GM23338 (cell line): Measurements from ENCODE around the gene PCBP3. TPM values are rescaled to one million over a fixed set of nuclear protein-coding genes. Genes with fewer than 3 reads are reported as not detected.

Source experiments
- ATAC-seq: fragments of 200-7000 bp; cut with Tn5 transposase; 3 replicates; pipeline ENCODE4 v1.9.1; 2020
- DNase-seq: peaks from one replicate; pipeline ENCODE4 v3.0.0-alpha.2; 2015; ENCODE audit warnings: low spot score
- H2AFZ ChIP-seq: fragments of 200-600 bp; sonication (generic); 2 replicates; pipeline ENCODE4 v1.8.0; 2016; ENCODE audit warnings: antibody characterized with exemption, mild to moderate bottlenecking, moderate library complexity
- H3F3A ChIP-seq: fragments of 200-600 bp; sonication (generic); replicated peaks from 2 replicates; pipeline ENCODE4 v1.8.0; 2017; ENCODE audit warnings: antibody characterized with exemption, mixed run types, low read depth
- H3K27ac ChIP-seq: fragments of 200-600 bp; sonication (generic); 2 replicates; pipeline ENCODE4 v1.6.1; 2016; ENCODE audit warnings: low read depth
- H3K27me3 ChIP-seq: fragments of 200-600 bp; sonication (generic); 2 replicates; pipeline ENCODE4 v1.8.0; 2016; ENCODE audit warnings: mild to moderate bottlenecking, mixed run types, moderate library complexity; ENCODE audit not compliant: insufficient read depth
- H3K36me3 ChIP-seq: fragments of 200-600 bp; sonication (generic); 2 replicates; pipeline ENCODE4 v1.8.0; 2016; ENCODE audit warnings: mild to moderate bottlenecking; ENCODE audit not compliant: insufficient read depth
- H3K4me1 ChIP-seq: fragments of 200-600 bp; sonication (generic); 2 replicates; pipeline ENCODE4 v1.8.0; 2016; ENCODE audit warnings: mild to moderate bottlenecking, moderate library complexity; ENCODE audit not compliant: insufficient read depth
- H3K4me2 ChIP-seq: fragments of 200-600 bp; sonication (generic); 2 replicates; pipeline ENCODE4 v1.7.1; 2017; ENCODE audit warnings: mixed run types
- H3K4me3 ChIP-seq: fragments of 200-600 bp; sonication (generic); 2 replicates; pipeline ENCODE4 v1.6.1; 2016; ENCODE audit warnings: mixed run types
- H3K79me2 ChIP-seq: fragments of 200-600 bp; sonication (generic); replicated peaks from 2 replicates; pipeline ENCODE4 v1.8.0; 2017; ENCODE audit warnings: mild to moderate bottlenecking; ENCODE audit not compliant: insufficient read depth
- H3K9me2 ChIP-seq: fragments of 200-600 bp; sonication (generic); 2 replicates; pipeline ENCODE4 v1.8.0; 2017; ENCODE audit not compliant: insufficient read depth
- H4K20me1 ChIP-seq: fragments of 200-600 bp; sonication (generic); replicated peaks from 2 replicates; pipeline ENCODE4 v1.8.0; 2017; ENCODE audit warnings: mild to moderate bottlenecking; ENCODE audit not compliant: insufficient read depth
- H3K27ac Mint-ChIP-seq: 2 replicates; pipeline ENCODE4 v1.8.0; 2020; ENCODE audit warnings: inconsistent platforms, mild to moderate bottlenecking, moderate library complexity, mixed read lengths
- H3K27me3 Mint-ChIP-seq: 3 replicates; pipeline ENCODE4 v1.8.0; 2022; ENCODE audit warnings: low read depth, mild to moderate bottlenecking, moderate library complexity, mixed read lengths, inconsistent platforms; ENCODE audit not compliant: insufficient read depth, poor library complexity
- H3K36me3 Mint-ChIP-seq: 3 replicates; pipeline ENCODE4 v1.8.0; 2021; ENCODE audit warnings: low read depth, mild to moderate bottlenecking, inconsistent platforms, moderate library complexity, mixed read lengths
- H3K4me1 Mint-ChIP-seq: 3 replicates; pipeline ENCODE4 v1.8.0; 2020; ENCODE audit warnings: mild to moderate bottlenecking, inconsistent platforms, mixed read lengths
- H3K4me3 Mint-ChIP-seq: 3 replicates; pipeline ENCODE4 v1.8.0; 2021; ENCODE audit warnings: moderate library complexity, mild to moderate bottlenecking, inconsistent platforms, mixed read lengths
- H3K9me3 Mint-ChIP-seq: 3 replicates; pipeline ENCODE4 v1.8.0; 2020; ENCODE audit warnings: moderate library complexity, mild to moderate bottlenecking, inconsistent platforms, mixed read lengths
- CTCF ChIP-seq, 2 experiments: fragments of 200-600 bp in 1 of 2; sonication (generic) in 1 of 2; conservative IDR thresholded peaks; 2 replicates each; pipeline versions ENCODE4 v1.5.1 to v1.6.1; 2016 to 2017; ENCODE audit warnings: antibody characterized with exemption in 2 of 2, low read depth in 2 of 2, mild to moderate bottlenecking in 2 of 2, moderate library complexity in 1 of 2
- ETS1 ChIP-seq: IDR thresholded peaks from 2 replicates; pipeline ENCODE4 v1.6.1; 2016; ENCODE audit warnings: antibody characterized with exemption
- EZH2 ChIP-seq: fragments of 200-600 bp; sonication (generic); IDR thresholded peaks from one replicate; pipeline ENCODE4 v1.8.0; 2017; ENCODE audit warnings: antibody characterized with exemption, mild to moderate bottlenecking, low read depth; ENCODE audit not compliant: unreplicated experiment
- EZH2phosphoT487 ChIP-seq: fragments of 200-600 bp; sonication (generic); IDR thresholded peaks from one replicate; pipeline ENCODE4 v1.8.1; 2018; ENCODE audit warnings: antibody characterized with exemption; ENCODE audit not compliant: unreplicated experiment
- JUNB ChIP-seq: IDR thresholded peaks from one replicate; pipeline ENCODE4 v1.6.1; 2016; ENCODE audit warnings: antibody characterized with exemption; ENCODE audit not compliant: unreplicated experiment
- NANOG ChIP-seq: IDR thresholded peaks from 2 replicates; pipeline ENCODE4 v1.6.1; 2016; ENCODE audit warnings: antibody characterized with exemption, borderline replicate concordance
- REST ChIP-seq: IDR thresholded peaks from one replicate; pipeline ENCODE4 v1.6.1; 2018; ENCODE audit warnings: antibody characterized with exemption; ENCODE audit not compliant: unreplicated experiment
- STAT1 ChIP-seq: IDR thresholded peaks from one replicate; pipeline ENCODE4 v1.6.1; 2016; ENCODE audit warnings: antibody characterized with exemption; ENCODE audit not compliant: unreplicated experiment
- ZNF114 ChIP-seq: fragments of 250-450 bp; sonication (Bioruptor Pico); IDR thresholded peaks from 2 replicates; pipeline ENCODE4 v1.5.0; 2020; ENCODE audit warnings: mild to moderate bottlenecking, moderate library complexity
- ZNF331 ChIP-seq: fragments of 250-450 bp; sonication (Bioruptor Pico); IDR thresholded peaks from 2 replicates; pipeline ENCODE4 v1.5.0; 2020; ENCODE audit warnings: low read depth, mild to moderate bottlenecking, moderate library complexity
- polyA plus RNA-seq: library from polyadenylated mRNA; unstranded; fragments of >200 nt; fragmentation: Nextera tagmentation; extraction: Ambion mirVana; gene quantifications from 2 replicates; pipeline ENCODE4 v1.2.1, GENCODE V29; 2016
- total RNA-seq: library from RNA; depleted of rRNA; stranded (reverse); fragments of >200 nt; shearing (Covaris generic); gene quantifications from 2 replicates; pipeline ENCODE4 v1.2.3, GENCODE V29; 2014

PCBP3 gene
- total and polyA plus RNA-seq, 2 experiments from 2014 or later, result 7.1 to 9.1 TPM

- TF ChIP-seq REST (no peak), STAT1 (no peak), ZNF114 (no peak), EZH2 (no peak), ZNF331 (CRISPR knock-in tag) (no peak), EZH2phosphoT487 (no peak)
Observed at GRCh38 chr21:45987121-45987711, 343.7 kb downstream of the PCBP3 start (continued).

GRCh38 chr21:45988366-45989347 lies 345.1 kb downstream of the PCBP3 start:
- ATAC-seq (no peak), DNase-seq (no peak)
- Mint-ChIP-seq H3K27me3 (no peaks in the 10 kb centered on the region), H3K36me3 (peaks cover 20% of the 10 kb centered on the region), H3K9me3 (no peaks in the 10 kb centered on the region), H3K4me3 (no peak overlapping the region), H3K27ac (no peak overlapping the region), H3K4me1 (no peaks in the 10 kb centered on the region)
- Histone ChIP-seq H3K27me3 (no peaks in the 10 kb centered on the region), H4K20me1 (peaks cover 6% of the 10 kb centered on the region; the same call in 1 of the 2 replicates), H3K4me1 (no peaks in the 10 kb centered on the region), H3K79me2 (no peaks in the 10 kb centered on the region; the same call in 1 of the 2 replicates), H3K4me3 (no peak overlapping the region), H3K36me3 (peaks cover 3% of the 10 kb centered on the region; the same call in 1 of the 2 replicates), H3K9me2 (no peaks in the 10 kb centered on the region), H3K27ac (no peak overlapping the region), H3K4me2 (no peak overlapping the region), H2AFZ (no peak overlapping the region), H3F3A (peaks cover 8% of the 10 kb centered on the region; the same call in 1 of the 2 replicates)
- TF ChIP-seq EZH2phosphoT487 (no peak), NANOG (no peak), ETS1 (no peak), JUNB (no peak), STAT1 (no peak), ZNF114 (no peak), ZNF331 (CRISPR knock-in tag) (no peak), CTCF (conservative IDR thresholded peaks at IDR 0.05; ENCODE audit: low read depth in 2 of 2) (no peak)
